Activated naive CD4-positive, alpha-beta T cell treated with anti-CD3 and anti-CD28 coated beads, Interleukin-2, amount 50 U/mL, for 72 hours (primary cell): ENCODE data around the gene COL9A3. TPM values are rescaled to one million over a fixed set of nuclear protein-coding genes. Genes with fewer than 3 reads are reported as not detected.
"Not testable (repeated sequence)": the region's sequence is repeated elsewhere in the genome, so short reads cannot be mapped to it uniquely, and the experiment has no call there.

Experiments
- ATAC-seq, 2 donors: fragments of 150-1000 bp; cut with Tn5 transposase; 2 replicates each; pipeline ENCODE4 v1.10.0; 2021; ENCODE audit warnings: mild to moderate bottlenecking in 2 of 2, moderate library complexity in 2 of 2
- DNase-seq, 2 donors: peaks; one replicate each; pipeline ENCODE4 v3.0.0; 2021 to 2022; ENCODE audit warnings: low spot score in 2 of 2
- H3K27ac Mint-ChIP-seq, 2 donors: one replicate each; pipeline ENCODE4 v1.8.0; 2022; ENCODE audit warnings: mild to moderate bottlenecking in 2 of 2, mixed read lengths in 2 of 2
- H3K36me3 Mint-ChIP-seq, 2 donors: one replicate each; pipeline ENCODE4 v1.8.0; 2022; ENCODE audit warnings: mixed read lengths in 2 of 2
- H3K9me3 Mint-ChIP-seq, 2 donors: one replicate each; pipeline ENCODE4 v1.8.0; 2022; ENCODE audit warnings: mixed read lengths in 2 of 2
- total RNA-seq, 2 donors: library from RNA; stranded (reverse); gene quantifications; one replicate each; pipeline ENCODE4 v1.2.3, GENCODE V29; 2022

COL9A3 gene
- total RNA-seq, 2 donors from 2014 or later = not detected

DNA sequence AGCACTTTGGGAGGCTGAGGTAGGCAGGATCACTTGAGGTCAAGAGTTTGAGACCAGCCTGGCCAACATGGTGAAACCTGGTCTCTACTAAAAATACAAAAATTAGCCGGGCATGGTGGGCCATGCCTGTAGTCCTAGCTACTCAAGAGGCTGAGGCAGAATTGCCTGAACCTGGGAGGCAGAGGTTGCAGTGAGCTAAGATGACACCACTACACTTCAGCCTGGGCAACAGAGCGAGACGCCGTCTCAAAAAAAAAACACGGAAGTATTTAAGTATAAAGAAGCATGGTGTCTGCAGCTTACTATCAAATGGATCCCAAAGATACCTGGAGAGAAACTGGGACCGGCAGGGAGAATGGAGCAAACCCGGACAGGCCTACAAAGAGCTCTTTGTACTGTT is 32.1 kb downstream of the COL9A3 start:
- not testable (repeated sequence) for H3K9me3 Mint-ChIP-seq, ATAC-seq, DNase-seq
- H3K36me3 Mint-ChIP-seq = peaks cover 3 to 17% of the 10 kb centered on the region in 2 donors
- H3K27ac Mint-ChIP-seq = peak overlapping the region in 1 of 2 donors; percentile 27

DNA sequence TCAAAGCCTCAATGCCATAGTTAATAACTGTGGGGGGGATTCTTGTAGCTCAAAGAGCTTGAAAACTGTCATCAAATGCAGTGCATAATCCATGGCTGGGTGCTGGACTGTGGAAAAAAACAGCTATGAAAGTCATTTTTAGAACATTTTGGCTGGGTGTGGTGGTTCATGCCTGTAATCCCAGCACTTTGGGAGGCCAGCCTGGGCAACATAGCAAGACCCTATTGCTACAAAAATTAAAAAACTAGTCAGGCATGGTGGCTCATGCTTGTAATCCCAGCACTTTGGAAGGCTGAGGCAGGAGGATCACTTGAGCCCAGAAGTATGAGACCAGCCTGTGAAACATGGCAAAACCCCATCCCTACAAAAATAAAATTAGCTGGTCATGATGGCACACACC is 32.6 kb downstream of the COL9A3 start:
- DNase-seq (no peak), ATAC-seq (no peak)
- Mint-ChIP-seq H3K36me3 (peaks cover 4 to 18% of the 10 kb centered on the region in 2 donors), H3K27ac (no peak overlapping the region), H3K9me3 (no peaks in the 10 kb centered on the region)

- Mint-ChIP-seq H3K9me3 (no peaks in the 10 kb centered on the region), H3K27ac (peak overlapping the region; percentile 23 to 28), H3K36me3 (peaks cover 4 to 14% of the 10 kb centered on the region in 2 donors)
- ATAC-seq (no peak), DNase-seq (no peak)
Observed at GRCh38 chr20:62850333-62850974, 33.6 kb downstream of the COL9A3 start.

- Mint-ChIP-seq H3K27ac (peak overlapping the region in 1 of 2 donors; percentile 22), H3K36me3 (peaks cover 4 to 10% of the 10 kb centered on the region in 2 donors), H3K9me3 (no peaks in the 10 kb centered on the region)
- DNase-seq = no peak
- ATAC-seq = no peak
Observed at GRCh38 chr20:62852196-62852595, 35.3 kb downstream of the COL9A3 start.

GRCh38 chr20:62852841-62853240 is 36.0 kb downstream of the COL9A3 start:
- Mint-ChIP-seq H3K27ac (no peak overlapping the region), H3K9me3 (no peaks in the 10 kb centered on the region), H3K36me3 (peaks cover 9 to 10% of the 10 kb centered on the region in 2 donors)
- DNase-seq (no peak), ATAC-seq (peak in 1 of 2 donors; percentile 16)

DNA sequence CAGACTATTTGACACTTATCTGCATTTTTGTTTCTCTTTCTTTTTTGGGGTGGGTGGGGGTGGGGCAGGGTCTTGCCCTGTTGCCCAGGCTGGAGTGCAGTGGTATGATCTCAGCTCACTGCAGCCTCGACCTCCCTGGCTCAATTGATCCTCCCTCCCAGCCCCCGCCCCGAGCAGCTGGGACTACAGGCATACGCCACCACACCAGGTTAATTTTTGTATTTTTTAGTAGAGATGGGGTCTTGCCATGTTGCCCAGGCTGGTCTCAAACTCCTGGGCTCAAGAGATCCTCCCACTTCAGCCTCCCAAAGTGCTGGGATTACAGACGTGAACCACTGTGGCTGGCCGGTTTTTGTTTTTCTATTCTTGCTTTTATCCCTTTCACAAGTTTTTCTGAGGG is 36.5 kb downstream of the COL9A3 start:
- H3K9me3 Mint-ChIP-seq, H3K27ac Mint-ChIP-seq, ATAC-seq, DNase-seq: not testable (repeated sequence)
- peaks cover 9 to 10% of the 10 kb centered on the region in 2 donors for H3K36me3 Mint-ChIP-seq

DNA sequence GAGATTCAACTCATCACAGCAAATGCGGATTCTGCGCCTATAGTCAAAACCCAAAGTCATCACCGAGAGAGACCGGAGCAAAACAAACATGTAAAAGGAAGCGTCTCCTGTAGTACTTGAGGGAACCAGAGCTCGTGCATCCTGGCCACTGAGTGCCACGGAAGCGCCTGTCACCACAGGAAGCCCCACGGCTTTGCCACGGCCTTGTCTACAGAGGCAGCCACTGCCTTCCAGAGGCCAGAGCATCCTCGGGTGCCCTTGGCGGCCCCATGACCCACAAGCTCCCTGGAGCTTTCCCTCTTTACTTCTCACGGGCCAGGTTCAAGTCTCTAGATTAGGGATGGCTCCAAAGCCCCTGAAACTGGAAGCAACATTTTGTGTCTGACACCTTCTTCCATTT is 37.3 kb downstream of the COL9A3 start:
- Mint-ChIP-seq H3K9me3 (no peaks in the 10 kb centered on the region), H3K36me3 (peaks cover 9 to 10% of the 10 kb centered on the region in 2 donors), H3K27ac (no peak overlapping the region)
- DNase-seq = no peak
- ATAC-seq = no peak

DNA sequence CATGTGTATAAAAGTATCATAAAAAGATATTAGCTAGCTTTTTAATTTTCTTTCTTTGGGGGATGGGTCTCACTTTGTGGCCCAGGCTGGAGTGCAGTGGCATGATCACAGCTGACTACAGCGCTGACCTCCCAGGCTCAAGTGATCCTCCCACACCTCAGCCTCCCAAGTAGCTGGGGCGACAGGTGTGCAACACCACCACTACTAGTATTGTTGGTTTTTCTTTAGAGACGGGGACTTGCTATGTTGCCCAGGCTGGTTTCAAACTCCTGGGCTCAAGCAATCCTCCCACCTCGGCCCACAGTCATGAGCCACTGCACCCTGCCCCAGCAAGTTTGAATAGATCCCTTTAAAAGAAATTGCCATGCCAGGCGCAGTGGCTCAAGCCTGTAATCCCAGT is 38.3 kb downstream of the COL9A3 start:
- Mint-ChIP-seq H3K9me3 (no peaks in the 10 kb centered on the region), H3K27ac (no peak overlapping the region), H3K36me3 (peaks cover 9 to 12% of the 10 kb centered on the region in 2 donors)
- DNase-seq (no peak), ATAC-seq (no peak)

DNA sequence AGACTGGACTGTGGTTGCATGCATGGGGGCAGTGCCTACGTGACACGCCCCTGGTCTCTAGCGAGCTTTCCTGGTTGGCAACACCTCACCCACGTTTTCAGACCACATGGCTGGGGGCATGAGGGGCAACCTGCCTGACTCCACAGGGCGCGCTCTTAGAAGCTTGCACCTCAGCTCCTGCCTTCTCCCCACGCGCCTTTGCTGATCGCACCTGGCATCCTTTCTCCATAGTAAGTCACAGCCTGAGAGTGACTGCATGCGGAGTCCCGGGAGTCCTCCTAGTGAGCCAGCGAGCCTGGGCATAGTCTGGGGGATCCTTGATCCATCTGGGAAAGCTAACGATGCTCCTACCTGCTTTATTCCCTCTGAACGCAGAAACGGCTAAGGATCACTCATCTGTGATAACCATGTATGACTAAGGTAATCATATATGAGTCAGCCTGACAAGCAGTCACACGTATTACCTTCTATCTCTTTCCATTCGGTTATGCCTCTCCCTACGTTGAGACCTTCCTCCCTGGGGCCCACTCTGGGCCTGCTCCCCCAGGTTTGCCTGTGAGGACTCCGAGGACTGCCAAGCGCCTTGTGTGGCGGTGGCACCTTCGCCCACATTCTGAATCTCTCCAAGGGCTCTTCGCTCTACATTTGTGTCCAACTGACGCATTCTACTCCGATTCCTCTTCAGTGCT is 40.2 kb downstream of the COL9A3 start:
- Mint-ChIP-seq H3K36me3 (peaks cover 9 to 16% of the 10 kb centered on the region in 2 donors), H3K27ac (no peak overlapping the region), H3K9me3 (no peaks in the 10 kb centered on the region)
- DNase-seq (no peak), ATAC-seq (no peak)

DNA sequence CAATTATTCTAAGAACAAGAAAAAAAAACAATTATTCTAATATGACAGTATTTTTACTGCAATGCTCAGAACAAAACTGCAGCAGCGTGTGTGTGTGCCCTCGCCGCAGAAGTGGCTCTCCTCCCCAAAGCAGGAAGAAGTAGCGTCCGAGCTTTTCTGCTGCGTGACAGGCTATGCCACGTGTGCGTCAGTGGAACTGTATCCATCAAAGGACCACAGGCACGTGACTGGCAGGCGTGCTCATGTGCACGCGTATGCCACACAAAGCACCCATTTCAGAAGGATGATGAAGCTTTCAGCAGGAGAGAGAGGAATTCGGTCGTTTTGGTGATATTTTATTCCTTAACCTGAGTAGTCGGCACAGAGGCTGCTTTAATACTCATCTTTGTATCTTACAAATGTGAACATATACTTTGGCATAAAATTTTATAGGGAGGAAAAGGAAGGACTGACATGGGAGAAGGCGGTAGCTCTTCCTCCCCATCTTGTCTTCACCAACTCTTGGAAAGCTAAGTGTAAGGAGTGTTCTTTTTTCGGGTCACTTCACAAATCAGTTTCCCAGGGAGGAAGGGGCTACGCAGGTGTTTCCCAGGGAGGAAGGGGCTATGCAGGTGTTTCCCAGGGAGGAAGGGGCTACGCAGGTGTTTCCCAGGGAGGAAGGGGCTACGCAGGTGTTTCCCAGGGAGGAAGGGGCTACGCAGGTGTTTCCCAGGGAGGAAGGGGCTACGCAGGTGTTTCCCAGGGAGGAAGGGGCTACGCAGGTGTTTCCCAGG is 41.4 kb downstream of the COL9A3 start:
- ATAC-seq = no peak
- Mint-ChIP-seq H3K36me3 (peaks cover 9 to 11% of the 10 kb centered on the region in 2 donors), H3K27ac (no peak overlapping the region), H3K9me3 (peaks cover 0 to 4% of the 10 kb centered on the region in 2 donors)
- DNase-seq = no peak

- Mint-ChIP-seq H3K27ac (no peak overlapping the region), H3K36me3 (peaks cover 5 to 6% of the 10 kb centered on the region in 2 donors), H3K9me3 (peaks cover 0 to 4% of the 10 kb centered on the region in 2 donors)
- DNase-seq = no peak
- ATAC-seq = no peak
Observed at GRCh38 chr20:62859721-62860120, 42.9 kb downstream of the COL9A3 start.

DNA sequence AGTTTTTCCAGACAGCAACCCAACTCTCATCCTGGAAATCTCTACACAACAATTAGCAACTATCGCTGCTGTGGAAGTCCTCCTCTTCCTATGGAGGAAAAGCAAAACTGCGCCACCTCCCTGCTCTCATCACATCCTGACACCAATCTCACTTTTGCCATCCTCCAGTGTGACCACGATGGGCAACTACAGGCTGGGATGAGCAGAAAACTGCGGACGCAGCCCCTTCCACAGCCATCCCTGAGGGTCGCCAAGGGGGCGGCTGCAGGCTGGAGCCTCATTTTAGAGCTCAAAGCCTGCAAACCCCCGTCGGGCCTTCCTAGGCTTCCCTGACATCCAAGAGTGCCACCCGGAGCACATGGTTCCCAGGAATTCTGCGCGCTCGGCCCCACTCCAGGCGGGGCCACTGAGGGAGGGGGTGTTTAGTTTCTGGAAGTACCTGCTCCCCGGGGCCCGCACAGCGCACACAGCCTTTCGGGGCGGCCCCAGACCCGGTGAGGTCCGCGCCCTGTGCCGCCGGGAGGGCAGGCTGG is 43.6 kb downstream of the COL9A3 start:
- H3K9me3 Mint-ChIP-seq = peaks cover 0 to 4% of the 10 kb centered on the region in 2 donors
- ATAC-seq (no peak), DNase-seq (no peak)
- peaks cover 5 to 6% of the 10 kb centered on the region in 2 donors for H3K36me3 Mint-ChIP-seq
- no peak overlapping the region for H3K27ac Mint-ChIP-seq

- peak in 1 of 2 donors; percentile 36 for DNase-seq
- Mint-ChIP-seq H3K9me3 (peaks cover 0 to 4% of the 10 kb centered on the region in 2 donors), H3K27ac (no peak overlapping the region), H3K36me3 (peaks cover 5 to 6% of the 10 kb centered on the region in 2 donors)
- ATAC-seq = peak; percentile 40 to 64
Observed at GRCh38 chr20:62860924-62861691, 44.3 kb downstream of the COL9A3 start.

- H3K36me3 Mint-ChIP-seq = peaks cover 5 to 6% of the 10 kb centered on the region in 2 donors
- DNase-seq (peak; percentile 96 to 99), ATAC-seq (peak; percentile 87 to 93)
- peaks cover 0 to 4% of the 10 kb centered on the region in 2 donors for H3K9me3 Mint-ChIP-seq
- H3K27ac Mint-ChIP-seq = no peak within 1 kb of the TSS
Observed at GRCh38 chr20:62861726-62862336, 45.0 kb downstream of the COL9A3 start, which contains the start of gene TCFL5. Gene TCFL5, minus strand, starts transcription at chr20:62861822. Its CDS starts 152 bp downstream, at chr20:62861670.

DNA sequence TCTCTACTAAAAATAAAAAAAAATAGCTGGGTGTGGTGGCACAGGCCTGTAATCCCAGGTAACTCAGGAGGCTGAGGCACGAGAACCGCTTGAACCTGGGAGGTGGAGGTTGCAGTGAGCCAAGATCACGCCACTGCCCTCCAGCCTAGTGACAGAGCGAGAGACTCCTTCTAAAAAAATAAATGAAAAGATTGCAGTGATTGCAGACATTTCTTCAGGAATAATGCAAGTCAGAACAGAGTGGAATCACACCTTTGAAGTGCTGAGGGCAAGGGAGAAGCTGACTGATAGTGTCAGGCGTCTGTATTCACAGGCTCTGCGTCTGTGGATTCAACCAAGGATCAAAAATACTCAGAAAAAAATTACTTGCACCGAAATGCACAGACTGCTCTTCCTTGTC is 47.4 kb downstream of the COL9A3 start:
- no peak for ATAC-seq
- no peak overlapping the region for H3K27ac Mint-ChIP-seq
- peaks cover 0 to 4% of the 10 kb centered on the region in 2 donors for H3K9me3 Mint-ChIP-seq

More for the DNA sequence above, 47.4 kb downstream of the COL9A3 start:
- H3K36me3 Mint-ChIP-seq = peaks cover 0 to 6% of the 10 kb centered on the region in 2 donors
- DNase-seq = no peak
